GM19324 (cell line): ENCODE measurements around the gene CAB39.

Experiments used
- ATAC-seq: cut with Tn5 transposase; IDR thresholded peaks from one replicate; pipeline ENCODE4 v1.9.1; 2021; ENCODE audit warnings: mild to moderate bottlenecking, moderate library complexity; ENCODE audit not compliant: unreplicated experiment, low FRiP score

Gene CAB39

GRCh38 chr2:230849633-230850357 is 137.2 kb downstream of the CAB39 start:
- no peak for ATAC-seq

- ATAC-seq, result no peak
These were observed 137.7 kb downstream of the CAB39 start for GRCh38 chr2:230850358-230850658.

- ATAC-seq, result no peak
These were observed 139.5 kb downstream of the CAB39 start for GRCh38 chr2:230852113-230852512.

- ATAC-seq, result no peak
These were observed 149.1 kb downstream of the CAB39 start for GRCh38 chr2:230861552-230862255.

GRCh38 chr2:230862292-230862691 is 149.7 kb downstream of the CAB39 start:
- ATAC-seq, result no peak

- ATAC-seq, result no peak
These were observed 150.4 kb downstream of the CAB39 start for GRCh38 chr2:230863031-230863430.

GRCh38 chr2:230863442-230864121 is 150.9 kb downstream of the CAB39 start:
- no peak for ATAC-seq

- ATAC-seq, result no peak
These were observed 151.5 kb downstream of the CAB39 start for GRCh38 chr2:230864122-230864604.

- peak; percentile 77 for ATAC-seq
These were observed 152.1 kb downstream of the CAB39 start, which contains the start of gene ITM2C for GRCh38 chr2:230864605-230865306. Gene ITM2C, plus strand, starts transcription at chr2:230864942. Its CDS starts 84 bp downstream, at chr2:230865026.

GRCh38 chr2:230865307-230865765 is 152.7 kb downstream of the CAB39 start:
- no peak for ATAC-seq

- ATAC-seq, result no peak
These were observed 153.4 kb downstream of the CAB39 start for GRCh38 chr2:230865766-230866755.

GRCh38 chr2:230866756-230867523 is 154.3 kb downstream of the CAB39 start:
- ATAC-seq, result no peak

- ATAC-seq, result no peak
These were observed 155.7 kb downstream of the CAB39 start for GRCh38 chr2:230868161-230868946.

GRCh38 chr2:230868947-230869913 is 156.6 kb downstream of the CAB39 start:
- no peak for ATAC-seq

GRCh38 chr2:230869914-230870543 is 157.4 kb downstream of the CAB39 start:
- ATAC-seq, result no peak
